K562 (cell line): Measurements from ENCODE around the gene ELOB.

Source experiments
- CTCF ChIP-seq, 3 experiments: IDR thresholded peaks in 2 of 3; conservative IDR thresholded peaks in 1 of 3; 2 replicates each; pipeline ENCODE4 v1.5.1; 2011 to 2012; ENCODE audit warnings: low read length in 3 of 3, mild to moderate bottlenecking in 3 of 3, control low read depth in 2 of 3, improper control_type of control experiment in 1 of 3, inconsistent platforms in 1 of 3, low read depth in 1 of 3, mixed read lengths in 1 of 3, moderate library complexity in 1 of 3; ENCODE audit not compliant: insufficient read depth in 2 of 3
- EGR1 ChIP-seq: fragments of 450-650 bp; conservative IDR thresholded peaks from 2 replicates; pipeline ENCODE4 v1.6.1; 2017; ENCODE audit warnings: mild to moderate bottlenecking
- LEF1 ChIP-seq: fragments of 450-650 bp; IDR thresholded peaks from 2 replicates; pipeline ENCODE4 v1.6.1; 2016; ENCODE audit warnings: mild to moderate bottlenecking
- MYBL2 ChIP-seq, 2 experiments: fragments of 450-650 bp in 1 of 2; sonication (generic) in 1 of 2; formaldehyde crosslinking in 1 of 2; IDR thresholded peaks; 2 replicates each; pipeline versions ENCODE4 v1.6.1 to v1.8.1; 2017 to 2022; ENCODE audit warnings: borderline replicate concordance in 1 of 2, inconsistent platforms in 1 of 2, low read depth in 1 of 2, mild to moderate bottlenecking in 1 of 2, missing genetic modification reagents in 1 of 2, moderate library complexity in 1 of 2
- NR2C2 ChIP-seq, 2 experiments: fragments of 200-800 bp in 1 of 2; sonication (Bioruptor generic) in 1 of 2; sonication (generic) in 1 of 2; formaldehyde crosslinking in 1 of 2; IDR thresholded peaks; 2 replicates each; pipeline versions ENCODE4 v1.6.1 to v1.8.0; 2016 to 2022; ENCODE audit warnings: mild to moderate bottlenecking in 1 of 2, missing compliant biosample characterization in 1 of 2, missing genetic modification characterization in 1 of 2, missing genetic modification reagents in 1 of 2
- TAF1 ChIP-seq: IDR thresholded peaks from 2 replicates; pipeline ENCODE4 v1.6.1; 2011; ENCODE audit warnings: mild to moderate bottlenecking, low read length, moderate library complexity; ENCODE audit not compliant: insufficient read depth, control insufficient read depth, severe bottlenecking; ENCODE audit errors: extremely low read depth
- USF2 ChIP-seq: sonication (generic); formaldehyde crosslinking; IDR thresholded peaks from 2 replicates; pipeline ENCODE4 v1.5.0; 2020; ENCODE audit warnings: missing genetic modification reagents
- YY1 ChIP-seq, 3 experiments: IDR thresholded peaks; 2 replicates each; pipeline ENCODE4 v1.6.1; 2011; ENCODE audit warnings: low read length in 2 of 3, mild to moderate bottlenecking in 2 of 3, moderate library complexity in 2 of 3, borderline replicate concordance in 1 of 3, control low read depth in 1 of 3, low read depth in 1 of 3; ENCODE audit not compliant: insufficient read depth in 3 of 3, insufficient replicate concordance in 2 of 3, control insufficient read depth in 1 of 3, insufficient read length in 1 of 3; ENCODE audit errors: extremely low read depth in 1 of 3
- ZBTB1 ChIP-seq: sonication (generic); formaldehyde crosslinking; IDR thresholded peaks from 2 replicates; pipeline ENCODE4 v1.8.1; 2023; ENCODE audit warnings: missing genetic modification reagents, low read depth, mild to moderate bottlenecking, borderline replicate concordance
- ZBTB17 ChIP-seq: fragments of 450-650 bp; formaldehyde crosslinking; IDR thresholded peaks from 2 replicates; pipeline ENCODE4 v1.4.0; 2020; ENCODE audit warnings: mild to moderate bottlenecking
- ZNF140 ChIP-seq: fragments of 250-450 bp; sonication (Bioruptor Pico); IDR thresholded peaks from 2 replicates; pipeline ENCODE4 v1.8.0; 2021; ENCODE audit warnings: moderate library complexity, mild to moderate bottlenecking, inconsistent platforms

GRCh38 chr16:2739625-2740430, 37.3 kb downstream of the ELOB start:
- TF ChIP-seq TAF1 (no peak), CTCF (IDR thresholded peaks at IDR 0.05 in 2 of 3, conservative IDR thresholded peaks at IDR 0.05 in 1 of 3; ENCODE audit: insufficient read depth in 2 of 3, low read depth in 1 of 3, low read length in 3 of 3) (no peak), MYBL2 (IDR thresholded peaks at IDR 0.05; ENCODE audit: low read depth) (no peak), MYBL2 (CRISPR knock-in tag; IDR thresholded peaks at IDR 0.05; ENCODE audit: borderline replicate concordance) (no peak), ZBTB1 (CRISPR knock-in tag) (no peak), ZNF140 (CRISPR knock-in tag) (no peak), ZBTB17 (no peak), YY1 (IDR thresholded peaks at IDR 0.05; ENCODE audit: borderline replicate concordance in 1 of 3, control insufficient read depth in 1 of 3, extremely low read depth in 1 of 3, insufficient read depth in 3 of 3, insufficient read length in 1 of 3, insufficient replicate concordance in 2 of 3, low read depth in 1 of 3, low read length in 2 of 3) (no peak), EGR1 (no peak), NR2C2 (CRISPR knock-in tag; IDR thresholded peaks at IDR 0.05) (no peak), NR2C2 (tag; IDR thresholded peaks at IDR 0.05) (no peak), USF2 (CRISPR knock-in tag) (no peak), LEF1 (no peak)
